Vagina (tissue), 2 donors: ENCODE measurements around the gene NPC1L1.

ENCODE experiments used
- POLR2A ChIP-seq, 2 donors: fragments of 450-650 bp; IDR thresholded peaks; one replicate each; pipeline ENCODE4 v1.6.1; 2017; ENCODE audit warnings: antibody characterized with exemption in 2 of 2, mild to moderate bottlenecking in 2 of 2, moderate library complexity in 2 of 2
- TF ChIP-seq, protein P1 (sequence below), 3 experiments: fragments of 450-650 bp in 2 of 3; fragments of 200-600 bp in 1 of 3; sonication (generic) in 1 of 3; IDR thresholded peaks; one replicate each; pipeline ENCODE4 v1.5.1; 2017 to 2019; ENCODE audit warnings: antibody characterized with exemption in 3 of 3, mild to moderate bottlenecking in 2 of 3, moderate library complexity in 2 of 3

DNA sequence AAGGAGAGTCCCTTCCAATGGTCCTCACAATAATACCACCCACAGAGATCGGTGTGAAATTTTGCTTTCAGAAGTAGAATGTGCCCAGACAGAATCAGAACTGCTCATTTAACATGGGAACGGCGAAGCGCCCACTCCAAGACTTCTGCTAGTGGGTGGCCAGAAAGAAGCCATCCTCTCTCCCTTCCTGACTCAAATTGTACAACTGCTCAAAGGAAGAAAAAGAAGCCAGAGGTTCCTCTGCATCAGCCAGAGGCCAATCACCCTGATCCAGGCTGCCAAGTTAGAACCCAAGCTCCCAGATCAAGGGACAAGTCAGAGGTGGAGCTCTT, 73.9 kb downstream of the NPC1L1 start:
- TF ChIP-seq, protein P1, sequence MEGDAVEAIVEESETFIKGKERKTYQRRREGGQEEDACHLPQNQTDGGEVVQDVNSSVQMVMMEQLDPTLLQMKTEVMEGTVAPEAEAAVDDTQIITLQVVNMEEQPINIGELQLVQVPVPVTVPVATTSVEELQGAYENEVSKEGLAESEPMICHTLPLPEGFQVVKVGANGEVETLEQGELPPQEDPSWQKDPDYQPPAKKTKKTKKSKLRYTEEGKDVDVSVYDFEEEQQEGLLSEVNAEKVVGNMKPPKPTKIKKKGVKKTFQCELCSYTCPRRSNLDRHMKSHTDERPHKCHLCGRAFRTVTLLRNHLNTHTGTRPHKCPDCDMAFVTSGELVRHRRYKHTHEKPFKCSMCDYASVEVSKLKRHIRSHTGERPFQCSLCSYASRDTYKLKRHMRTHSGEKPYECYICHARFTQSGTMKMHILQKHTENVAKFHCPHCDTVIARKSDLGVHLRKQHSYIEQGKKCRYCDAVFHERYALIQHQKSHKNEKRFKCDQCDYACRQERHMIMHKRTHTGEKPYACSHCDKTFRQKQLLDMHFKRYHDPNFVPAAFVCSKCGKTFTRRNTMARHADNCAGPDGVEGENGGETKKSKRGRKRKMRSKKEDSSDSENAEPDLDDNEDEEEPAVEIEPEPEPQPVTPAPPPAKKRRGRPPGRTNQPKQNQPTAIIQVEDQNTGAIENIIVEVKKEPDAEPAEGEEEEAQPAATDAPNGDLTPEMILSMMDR (IDR thresholded peaks at IDR 0.05) = no peak
- no peak for TF ChIP-seq POLR2A (IDR thresholded peaks at IDR 0.05)
